ENCODE results near the gene NUP62CL.
"Not testable (repeated sequence)": the region's sequence is repeated elsewhere in the genome, so short reads cannot be mapped to it uniquely, and the experiment has no call there.

Gene NUP62CL, protein sequence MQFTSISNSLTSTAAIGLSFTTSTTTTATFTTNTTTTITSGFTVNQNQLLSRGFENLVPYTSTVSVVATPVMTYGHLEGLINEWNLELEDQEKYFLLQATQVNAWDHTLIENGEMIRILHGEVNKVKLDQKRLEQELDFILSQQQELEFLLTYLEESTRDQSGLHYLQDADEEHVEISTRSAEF

DNA sequence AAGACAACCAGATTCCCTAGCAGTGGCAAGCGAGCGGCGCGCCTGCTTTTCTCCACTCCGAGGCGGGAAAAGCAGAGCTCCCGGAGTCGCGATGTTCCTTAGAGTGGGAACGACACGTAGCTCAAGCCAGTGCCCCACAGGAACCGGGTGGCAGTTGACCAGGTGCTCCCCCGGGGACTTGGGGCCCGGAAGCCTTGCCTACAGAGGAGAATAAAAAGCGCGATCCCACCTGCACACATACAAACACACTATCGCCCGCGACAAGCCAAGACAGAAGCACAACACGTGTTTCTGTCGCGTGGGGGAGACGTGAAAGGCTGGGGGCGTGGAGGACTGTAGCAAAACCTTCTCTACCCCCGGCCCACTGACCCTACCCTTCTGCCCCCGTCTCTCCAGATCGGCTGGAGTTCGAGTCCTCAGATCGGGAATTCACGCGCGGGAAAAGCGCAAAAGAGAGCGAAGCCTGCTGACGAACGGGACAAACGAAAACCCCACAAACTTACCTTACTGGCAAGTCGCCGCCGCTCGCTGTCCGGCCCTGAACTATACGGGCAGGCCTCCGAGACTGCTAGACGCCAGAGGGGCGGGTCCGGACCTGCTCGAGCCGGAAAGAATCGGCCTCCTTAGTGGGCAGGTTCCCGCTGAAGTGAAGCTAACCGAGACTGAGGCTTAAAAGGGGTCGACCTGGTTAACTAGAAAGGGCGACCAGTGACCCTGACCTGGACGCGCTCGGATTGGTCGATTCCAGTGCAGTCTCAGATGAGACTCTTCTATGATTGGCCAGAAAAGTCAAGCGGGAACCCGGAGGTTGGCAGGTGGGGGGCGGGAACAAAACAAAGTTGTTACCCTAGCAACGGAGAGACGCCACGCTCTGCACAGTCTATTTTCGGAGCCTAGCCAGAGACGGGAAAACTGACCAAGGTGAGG lies at the start of gene NUP62CL, which contains the start of gene DNAAF6:
TSS of gene NUP62CL (minus strand) at position 664 of the 927 bp plus-strand sequence. CDS start 31,287 bp downstream, outside the sequence.
TSS of gene DNAAF6 (plus strand) at position 842 of the 927 bp plus-strand sequence. CDS start 6,265 bp downstream, outside the sequence.
- peak; percentile 1 for DNase-seq (ENCODE audit: low spot score)

DNA sequence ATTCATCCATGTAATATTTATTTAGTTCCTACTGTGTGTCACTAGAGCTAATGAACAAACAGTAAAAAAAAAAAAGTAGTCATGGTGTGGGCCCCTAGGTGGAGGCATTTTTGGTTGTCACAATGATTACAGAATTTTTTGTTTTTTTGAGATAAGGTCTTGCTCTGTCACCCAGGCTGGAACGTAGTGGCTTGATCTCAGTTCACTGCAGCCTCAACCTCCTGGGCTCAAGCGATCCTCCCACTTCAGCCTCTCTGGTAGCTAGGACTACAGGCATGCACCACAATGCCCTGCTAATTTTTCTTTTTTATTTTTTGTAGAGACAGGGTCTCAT lies 22.2 kb upstream of the NUP62CL start:
- no peak for DNase-seq (ENCODE audit: low spot score)

DNA sequence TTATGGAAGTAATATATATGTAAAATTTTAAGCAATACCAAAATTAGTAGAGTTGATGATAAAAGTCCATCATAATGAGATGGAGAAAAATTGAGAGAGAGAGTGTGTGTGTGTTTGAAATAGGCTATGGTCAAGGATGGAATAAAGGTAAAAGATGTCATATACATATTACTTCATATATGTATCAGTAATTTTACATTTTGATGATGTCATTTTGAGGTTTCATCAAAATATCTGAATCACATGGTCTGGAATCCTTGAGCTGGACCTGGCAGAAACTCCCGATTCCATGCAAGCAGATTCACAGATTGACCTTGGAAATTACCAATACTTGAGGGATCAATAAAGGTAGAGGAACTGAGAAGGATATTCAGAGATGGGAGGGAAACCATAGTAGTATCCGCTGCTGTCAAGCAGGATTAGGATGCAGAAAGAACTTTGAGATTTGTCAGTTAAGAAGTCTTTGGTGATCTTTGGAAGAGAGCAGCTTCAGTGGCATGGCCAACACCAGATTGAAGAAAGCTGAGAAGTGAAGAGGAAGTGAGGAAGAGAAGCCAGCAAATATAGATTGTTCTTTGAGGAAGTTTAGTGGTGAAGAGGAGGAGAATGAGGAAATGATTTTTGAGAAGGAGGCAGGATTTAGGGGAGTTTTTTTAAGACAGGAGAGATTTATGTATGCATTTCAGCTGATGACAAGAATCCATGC lies 21.7 kb upstream of the NUP62CL start:
- DNase-seq (ENCODE audit: low spot score) = no peak

DNA sequence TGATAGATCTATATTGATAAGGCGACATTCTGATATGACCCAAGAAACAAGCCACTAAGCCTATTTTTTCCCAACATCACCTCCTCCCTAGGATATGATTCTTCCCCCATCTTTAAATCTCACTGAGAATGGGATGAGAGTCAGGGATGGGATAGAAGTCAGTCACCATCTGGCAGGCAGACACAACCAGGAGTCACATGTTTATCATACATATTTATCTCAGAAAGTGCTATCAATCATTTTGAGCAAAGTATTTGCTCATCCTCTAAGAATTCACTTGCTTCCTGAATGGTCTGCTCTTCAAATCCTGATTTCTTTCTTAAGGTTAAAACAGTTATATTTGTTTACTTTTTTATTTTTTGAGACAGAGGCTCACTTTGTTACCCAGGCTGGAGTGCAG lies 20.5 kb upstream of the NUP62CL start:
- DNase-seq (ENCODE audit: low spot score) = no peak

DNA sequence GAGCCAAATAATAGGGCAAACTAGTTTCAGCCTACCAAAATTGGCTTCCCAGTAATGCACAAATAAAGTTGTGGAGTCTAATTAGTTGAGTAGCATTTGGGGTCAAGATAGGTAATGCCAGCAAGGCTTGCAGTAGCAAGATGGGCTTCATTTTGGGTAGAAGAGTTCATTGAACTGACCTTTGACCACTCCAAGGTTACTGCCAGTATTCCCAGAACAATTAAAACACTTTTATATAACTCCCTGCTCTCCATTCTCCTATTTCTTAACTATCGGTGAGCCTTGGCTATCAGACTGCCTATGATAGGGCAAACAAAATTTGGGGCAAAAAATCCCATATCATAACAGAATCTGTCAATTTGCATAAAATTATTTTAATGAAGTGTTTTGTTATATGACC lies 7.2 kb upstream of the NUP62CL start:
- no peak for DNase-seq (ENCODE audit: low spot score)

DNA sequence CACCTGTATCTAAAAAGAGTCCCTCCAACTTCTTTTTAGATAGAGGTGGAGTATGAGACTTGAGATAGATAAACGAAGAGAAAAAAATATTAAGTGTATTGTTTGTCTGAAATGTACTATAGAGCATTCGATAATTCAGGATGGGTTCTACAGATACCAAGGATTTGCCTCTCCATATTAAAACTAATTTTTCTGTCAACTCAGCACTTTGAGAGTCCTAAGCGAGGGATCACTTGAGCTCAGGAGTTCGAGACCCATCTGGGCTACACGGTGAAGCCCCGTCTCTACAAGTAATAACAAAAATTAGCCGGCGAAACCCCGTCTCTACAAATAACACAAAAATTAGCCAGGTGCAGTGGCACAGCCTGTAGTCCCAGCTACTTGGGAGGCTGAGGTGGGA lies 1.7 kb upstream of the NUP62CL start:
- no peak for DNase-seq (ENCODE audit: low spot score)

DNA sequence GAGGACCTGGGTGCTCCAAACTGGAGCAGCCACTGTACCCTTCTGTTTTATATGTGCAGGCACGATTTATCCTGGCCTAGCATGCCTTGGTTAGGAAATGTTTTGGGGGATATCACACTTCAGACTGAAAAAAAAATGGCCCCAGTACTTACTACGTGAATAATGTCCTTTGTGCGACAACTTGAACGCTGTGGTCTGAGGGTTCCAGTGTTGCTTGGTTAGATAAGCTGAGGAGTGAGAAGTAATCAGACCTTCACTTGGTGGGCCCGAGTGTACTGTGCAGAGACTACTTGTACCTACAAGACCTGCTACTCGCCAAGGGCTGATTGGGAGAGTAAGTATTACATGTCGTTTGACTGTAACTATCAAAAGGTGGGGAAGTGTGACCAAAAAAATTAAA lies 856 bp upstream of the NUP62CL start:
- no peak for DNase-seq (ENCODE audit: low spot score)

DNA sequence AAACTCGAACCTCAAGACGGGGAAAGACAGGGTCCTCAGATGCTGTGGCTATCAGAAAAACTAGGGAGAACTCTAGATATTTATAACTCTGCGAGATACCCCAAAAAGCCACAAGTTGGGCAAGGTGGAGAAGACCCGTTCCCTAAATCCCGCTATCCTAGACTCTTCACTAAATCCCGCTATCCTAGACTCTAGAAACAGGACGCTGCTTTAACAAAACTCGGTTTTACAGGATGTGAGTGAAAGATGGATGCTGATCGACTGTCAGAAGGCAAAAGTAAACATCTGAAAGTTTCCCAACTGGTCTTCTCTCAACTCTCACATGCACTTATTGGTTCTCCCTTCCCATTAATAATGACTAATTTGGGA lies 448 bp upstream of the NUP62CL start:
- DNase-seq (ENCODE audit: low spot score) = no peak

DNA sequence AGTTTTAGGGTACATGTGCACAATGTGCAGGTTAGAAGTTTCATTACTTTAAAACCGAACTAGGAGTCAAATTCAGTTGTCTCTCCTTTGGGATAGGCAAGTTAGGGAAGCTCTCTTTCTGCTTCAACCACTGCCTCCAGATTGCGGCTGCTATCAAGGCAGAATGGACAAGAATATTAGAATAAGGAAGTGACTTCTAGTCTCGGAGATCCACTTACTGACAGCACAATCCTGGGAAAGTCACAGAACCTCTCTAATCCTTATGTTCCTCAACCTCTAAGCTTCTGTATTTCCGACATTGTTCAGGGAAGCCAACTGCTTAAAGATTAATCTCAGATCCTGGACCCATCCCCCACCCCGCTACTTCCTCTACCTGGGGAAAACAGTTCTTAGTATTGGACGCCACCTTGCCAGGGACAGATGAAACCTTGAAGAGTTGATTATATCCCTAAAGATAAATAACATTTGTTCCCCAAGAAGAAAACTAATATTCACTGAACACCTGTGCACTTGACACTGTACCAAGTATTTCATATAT lies 2.1 kb downstream of the NUP62CL start:
- no peak for DNase-seq (ENCODE audit: low spot score)

DNA sequence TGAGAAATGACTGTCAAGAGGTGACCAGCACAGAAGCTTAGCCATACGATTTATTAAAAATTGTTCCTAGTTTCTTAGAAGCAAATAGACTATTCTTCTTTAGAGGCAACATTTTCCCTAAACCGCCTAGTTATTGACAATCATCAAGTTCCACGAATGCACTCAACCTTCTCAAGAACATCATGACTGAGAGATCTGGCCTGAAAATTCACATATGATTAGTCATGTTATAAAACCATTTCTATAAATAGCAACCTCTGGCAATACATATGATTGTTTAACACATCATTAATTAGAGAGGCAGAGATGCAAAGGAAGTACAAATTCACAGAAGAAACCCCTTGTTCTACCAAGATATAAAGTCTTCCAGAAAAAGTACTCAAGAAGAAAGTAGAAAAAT lies 6.7 kb downstream of the NUP62CL start:
- no peak for DNase-seq (ENCODE audit: low spot score)

DNA sequence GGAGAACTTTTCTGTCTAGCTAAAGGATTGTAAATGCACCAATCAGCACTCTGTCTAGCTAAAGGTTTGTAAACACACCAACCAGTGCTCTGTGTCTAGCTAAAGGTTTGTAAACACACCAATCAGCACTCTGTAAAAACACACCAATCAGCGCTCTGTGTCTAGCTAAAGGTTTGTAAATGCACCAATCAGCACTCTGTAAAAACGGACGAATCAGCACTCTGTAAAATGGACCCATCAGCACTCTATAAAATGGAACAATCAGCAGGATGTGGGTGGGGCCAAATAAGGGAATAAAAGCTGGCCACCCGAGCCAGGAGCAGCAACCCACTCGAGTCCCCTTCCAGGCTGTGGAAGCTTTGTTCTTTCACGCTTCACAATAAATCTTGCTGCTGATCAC lies 8.2 kb downstream of the NUP62CL start:
- DNase-seq (ENCODE audit: low spot score) = not testable (repeated sequence)

DNA sequence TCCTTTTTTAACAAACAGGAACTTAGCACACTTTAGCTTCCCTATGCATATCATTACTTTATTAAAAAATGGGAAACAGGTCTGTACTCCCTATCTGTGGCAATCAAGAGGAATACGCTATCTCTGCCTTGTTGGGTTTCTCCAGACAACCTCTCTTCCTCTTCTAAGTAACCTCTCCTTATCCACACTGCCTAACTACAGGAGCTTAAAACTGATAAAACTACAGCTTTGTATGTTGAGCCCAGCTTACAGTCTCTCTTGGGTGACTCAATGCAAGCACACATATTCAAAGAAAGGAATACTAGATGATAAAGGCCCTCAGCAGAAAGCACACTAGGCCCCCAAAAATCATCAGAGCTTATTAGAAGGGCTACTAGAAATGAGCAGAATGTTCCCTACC lies 8.9 kb downstream of the NUP62CL start:
- no peak for DNase-seq (ENCODE audit: low spot score)

DNA sequence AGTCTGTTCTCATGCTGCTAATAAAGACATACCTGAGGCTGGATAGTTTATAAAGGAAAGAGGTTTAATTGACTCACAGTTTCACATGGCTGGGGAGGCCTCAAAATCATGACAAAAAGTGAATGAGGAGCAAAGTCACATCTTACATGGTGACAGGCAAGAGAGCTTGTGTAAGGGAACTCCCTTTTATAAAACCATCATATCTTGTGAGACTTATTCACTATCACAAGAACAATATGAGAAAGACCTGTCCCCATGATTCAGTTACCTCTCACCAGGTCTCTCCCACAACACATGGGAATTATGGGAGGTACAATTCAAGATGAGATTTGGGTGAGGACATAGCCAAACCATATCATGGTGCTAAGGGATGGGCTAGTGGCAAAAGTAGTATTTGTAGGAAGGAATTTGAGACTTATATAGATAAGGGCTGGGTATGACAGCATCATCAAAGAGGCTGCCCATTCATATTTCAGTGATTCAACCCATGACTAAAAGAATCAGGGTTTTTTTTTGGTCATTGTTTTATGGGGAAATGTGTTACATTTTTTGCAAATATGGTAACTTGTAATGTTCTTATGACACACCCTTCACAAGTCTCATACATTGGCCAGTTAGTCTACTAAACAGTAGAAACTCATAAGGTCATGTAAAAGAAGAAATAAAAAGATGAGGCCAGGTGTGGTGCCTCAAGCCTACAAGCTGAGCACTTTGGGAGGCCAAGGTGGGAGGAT lies 34.7 kb downstream of the NUP62CL start:
- no peak for DNase-seq (ENCODE audit: low spot score)

DNA sequence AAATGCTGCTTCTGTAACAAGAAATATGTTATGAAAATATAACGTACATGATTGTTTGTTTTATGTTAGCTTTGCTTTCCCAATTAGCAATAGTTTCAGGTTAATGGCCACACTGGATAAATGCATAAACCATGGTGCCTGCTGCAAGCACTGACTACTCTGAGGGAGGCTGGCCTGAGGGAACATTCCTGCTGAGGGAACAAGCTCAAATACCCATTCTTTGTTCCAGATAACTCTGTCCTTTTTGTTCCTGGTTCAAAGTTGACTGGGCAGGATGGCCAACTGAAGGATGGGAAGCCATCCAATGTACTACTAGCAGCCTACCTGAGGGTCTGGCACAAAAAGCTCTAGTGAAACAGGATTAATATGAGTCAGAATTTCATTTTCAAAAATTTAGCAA lies 37.5 kb downstream of the NUP62CL start:
- no peak for DNase-seq (ENCODE audit: low spot score)

DNA sequence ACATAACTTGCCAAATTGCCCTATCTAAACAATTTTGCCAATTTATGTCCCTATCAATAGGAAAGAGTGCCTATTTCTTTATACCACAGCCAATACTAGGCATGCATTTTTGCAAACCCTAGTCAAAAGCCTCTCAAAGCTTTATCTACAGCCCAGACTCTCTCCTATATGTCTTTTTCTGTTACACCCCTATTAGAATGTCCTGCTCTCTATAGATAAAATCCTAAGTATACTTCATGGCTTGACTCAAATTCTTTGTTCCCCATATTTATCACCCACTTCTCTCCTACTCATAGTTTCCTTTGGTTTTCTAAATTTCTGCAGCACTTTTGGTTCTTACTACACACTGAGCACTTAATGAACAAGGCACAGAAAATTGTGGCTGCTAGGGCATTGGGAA lies 38.0 kb downstream of the NUP62CL start:
- no peak for DNase-seq (ENCODE audit: low spot score)

DNA sequence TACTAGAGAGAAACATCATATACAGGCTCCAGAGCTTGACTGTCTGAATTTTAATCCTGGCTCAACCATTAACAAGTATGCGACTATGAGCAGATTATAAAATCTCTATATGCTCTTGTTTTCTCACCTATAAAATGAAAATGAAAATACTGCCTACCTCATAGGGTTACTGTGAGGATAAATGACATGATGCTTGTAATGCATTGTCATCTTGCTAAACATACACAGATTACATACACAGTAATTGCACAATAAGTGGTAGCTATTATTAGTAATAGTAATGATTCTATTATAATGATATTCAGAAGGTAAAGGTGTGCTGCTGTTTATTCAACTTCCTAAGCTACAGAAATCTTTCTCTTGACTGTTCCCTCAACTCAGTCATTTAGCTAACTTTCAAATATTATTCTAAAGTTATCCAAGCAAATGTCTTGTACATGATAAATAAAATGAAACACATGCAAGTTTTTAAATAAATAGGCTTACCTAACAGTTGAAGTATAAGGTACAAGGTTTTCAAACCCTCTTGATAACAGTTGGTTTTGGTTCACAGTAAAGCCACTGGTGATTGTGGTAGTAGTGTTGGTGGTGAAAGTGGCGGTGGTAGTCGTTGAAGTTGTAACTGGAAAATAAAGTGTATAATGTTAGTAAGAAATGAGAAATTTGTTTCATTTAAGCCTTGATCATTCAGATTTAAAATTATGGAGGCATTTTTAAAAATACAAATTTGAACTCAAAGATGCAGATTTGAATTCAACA lies 38.9 kb downstream of the NUP62CL start:
- no peak for DNase-seq (ENCODE audit: low spot score)

DNA sequence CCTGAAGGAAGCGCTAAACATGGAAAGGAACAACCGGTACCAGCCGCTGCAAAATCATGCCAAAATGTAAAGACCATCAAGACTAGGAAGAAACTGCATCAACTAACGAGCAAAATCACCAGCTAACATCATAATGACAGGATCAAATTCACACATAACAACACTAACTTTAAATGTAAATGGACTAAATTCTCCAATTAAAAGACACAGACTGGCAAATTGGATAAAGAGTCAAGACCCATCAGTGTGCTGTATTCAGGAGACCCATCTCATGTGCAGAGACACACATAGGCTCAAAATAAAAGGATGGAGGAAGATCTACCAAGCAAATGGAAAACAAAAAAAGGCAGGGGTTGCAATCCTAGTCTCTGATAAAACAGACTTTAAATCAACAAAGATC lies 48.6 kb downstream of the NUP62CL start:
- not testable (repeated sequence) for DNase-seq (ENCODE audit: low spot score)

DNA sequence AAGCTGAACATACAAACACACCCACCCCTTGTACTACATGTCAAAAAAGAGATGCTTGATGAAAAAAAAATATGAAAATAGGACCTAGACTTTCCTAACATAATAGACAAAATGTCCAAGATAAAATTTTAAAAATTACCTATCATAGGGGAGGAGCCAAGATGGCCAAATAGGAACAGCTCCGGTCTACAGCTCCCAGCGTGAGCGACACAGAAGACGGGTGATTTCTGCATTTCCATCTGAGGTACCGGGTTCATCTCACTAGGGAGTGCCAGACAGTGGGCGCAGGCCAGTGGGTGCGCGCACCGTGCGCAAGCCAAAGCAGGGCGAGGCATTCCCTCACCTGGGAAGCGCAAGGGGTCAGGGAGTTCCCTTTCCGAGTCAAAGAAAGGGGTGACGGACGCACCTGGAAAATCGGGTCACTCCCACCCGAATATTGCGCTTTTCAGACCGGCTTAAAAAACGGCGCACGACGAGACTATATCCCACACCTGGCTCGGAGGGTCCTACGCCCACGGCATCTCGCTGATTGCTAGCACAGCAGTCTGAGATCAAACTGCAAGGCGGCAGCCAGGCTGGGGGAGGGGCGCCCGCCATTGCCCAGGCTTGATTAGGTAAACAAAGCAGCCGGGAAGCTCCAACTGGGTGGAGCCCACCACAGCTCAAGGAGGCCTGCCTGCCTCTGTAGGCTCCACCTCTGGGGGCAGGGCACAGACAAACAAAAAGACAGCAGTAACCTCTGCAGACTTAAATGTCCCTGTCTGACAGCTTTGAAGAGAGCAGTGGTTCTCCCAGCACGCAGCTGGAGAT lies 50.4 kb downstream of the NUP62CL start:
- not testable (repeated sequence) for DNase-seq (ENCODE audit: low spot score)

DNA sequence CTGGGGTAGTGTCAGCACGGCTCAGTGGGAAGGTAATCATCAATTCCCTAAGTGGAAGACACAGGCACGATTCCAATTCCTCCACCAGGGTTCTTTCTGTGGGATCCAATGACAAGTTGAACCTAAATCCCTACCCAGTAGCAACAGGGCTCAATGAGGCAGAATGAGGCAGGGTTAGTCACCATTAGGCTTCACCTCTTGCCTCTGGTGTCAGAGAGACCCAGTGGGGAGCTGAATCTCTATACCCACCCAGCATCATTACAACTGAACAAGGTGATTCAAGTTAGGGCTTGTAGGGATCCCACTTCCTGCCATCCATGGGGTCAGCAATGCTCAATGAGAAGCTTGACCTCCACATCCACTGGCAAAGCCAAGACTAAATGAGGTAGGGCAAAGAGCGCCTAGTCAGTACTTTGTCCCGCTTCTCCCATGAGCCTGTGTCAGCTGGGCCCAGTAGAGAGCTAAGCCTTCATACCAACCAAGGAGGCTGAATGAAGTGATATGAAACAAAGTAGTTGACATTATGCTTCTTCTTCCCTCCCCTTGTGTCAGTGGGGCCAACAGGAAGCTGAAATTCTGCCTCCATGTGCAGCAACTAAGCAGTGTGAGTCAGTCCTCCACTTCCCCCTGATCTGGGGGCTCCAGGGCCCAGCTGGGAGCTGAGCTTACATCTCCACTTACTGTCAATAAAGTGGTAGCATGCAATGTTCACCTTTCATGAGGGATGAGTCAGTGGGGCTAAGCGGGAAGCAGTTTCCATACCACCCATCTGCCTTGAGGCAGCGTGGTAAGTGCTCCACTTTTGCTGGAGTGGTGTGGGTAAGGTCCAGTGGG lies 51.2 kb downstream of the NUP62CL start:
- DNase-seq (ENCODE audit: low spot score) = no peak
